Erythroblast (primary cell): Measurements from ENCODE around the gene TMEM200A.

Source experiments
- DNase-seq, 2 experiments: peaks; one replicate each; lab custom pipeline; 2025; lab: John Stamatoyannopoulos, UW
- GATA1 ChIP-seq: IDR thresholded peaks from 2 replicates; pipeline ENCODE4 v1.6.1; 2011; ENCODE audit warnings: low read depth, mild to moderate bottlenecking, control low read depth, low read length, moderate library complexity
- POLR2A ChIP-seq: IDR thresholded peaks from 2 replicates; pipeline ENCODE4 v1.6.1; 2011; ENCODE audit warnings: mild to moderate bottlenecking, low read length

TMEM200A gene

GRCh38 chr6:130423044-130423443 lies 57.2 kb downstream of the TMEM200A start:
- TF ChIP-seq GATA1 = no peak
- no peak for TF ChIP-seq POLR2A
- no peak for DNase-seq

- DNase-seq = no peak
These were observed 58.9 kb downstream of the TMEM200A start for GRCh38 chr6:130424710-130425109.

GRCh38 chr6:130425537-130425936 lies 59.7 kb downstream of the TMEM200A start:
- no peak for DNase-seq
- TF ChIP-seq GATA1 (no peak), POLR2A (no peak)

More at GRCh38 chr6:130424710-130425109, 58.9 kb downstream of the TMEM200A start:
- TF ChIP-seq GATA1 (no peak), POLR2A (no peak)

- DNase-seq = no peak
These were observed 60.4 kb downstream of the TMEM200A start for GRCh38 chr6:130426066-130426721.

GRCh38 chr6:130431346-130431852 lies 65.6 kb downstream of the TMEM200A start:
- no peak for DNase-seq

More at GRCh38 chr6:130426066-130426721, 60.4 kb downstream of the TMEM200A start:
- TF ChIP-seq GATA1 (no peak), POLR2A (no peak)

GRCh38 chr6:130432838-130433237 lies 67.0 kb downstream of the TMEM200A start:
- no peak for DNase-seq
- no peak for TF ChIP-seq GATA1
- TF ChIP-seq POLR2A = no peak

More at GRCh38 chr6:130431346-130431852, 65.6 kb downstream of the TMEM200A start:
- TF ChIP-seq GATA1 (no peak), POLR2A (no peak)

- no peak for DNase-seq
- TF ChIP-seq POLR2A (no peak), GATA1 (no peak)
These were observed 68.5 kb downstream of the TMEM200A start for GRCh38 chr6:130434174-130434873.

GRCh38 chr6:130435181-130435580 lies 69.4 kb downstream of the TMEM200A start:
- TF ChIP-seq GATA1 (no peak), POLR2A (no peak)
- DNase-seq = no peak

- TF ChIP-seq POLR2A = no peak
- TF ChIP-seq GATA1 = no peak
These were observed 72.1 kb downstream of the TMEM200A start for GRCh38 chr6:130437961-130438360.

GRCh38 chr6:130447374-130447773 lies 81.6 kb downstream of the TMEM200A start:
- TF ChIP-seq GATA1 (no peak), POLR2A (no peak)
- no peak for DNase-seq

More at GRCh38 chr6:130437961-130438360, 72.1 kb downstream of the TMEM200A start:
- no peak for DNase-seq

- DNase-seq = no peak
- TF ChIP-seq POLR2A (no peak), GATA1 (no peak)
These were observed 86.5 kb downstream of the TMEM200A start for GRCh38 chr6:130452336-130452735.

- TF ChIP-seq GATA1 (no peak), POLR2A (no peak)
- DNase-seq = no peak
These were observed 87.4 kb downstream of the TMEM200A start for GRCh38 chr6:130453230-130453629.

- no peak for DNase-seq
- TF ChIP-seq POLR2A (no peak), GATA1 (no peak)
These were observed 91.8 kb downstream of the TMEM200A start for GRCh38 chr6:130457605-130458004.

- TF ChIP-seq GATA1 (no peak), POLR2A (no peak)
- no peak for DNase-seq
These were observed 93.5 kb downstream of the TMEM200A start for GRCh38 chr6:130459316-130459715.
